ENCODE results near the gene FOLR1.
"Not testable (repeated sequence)": the region's sequence is repeated elsewhere in the genome, so short reads cannot be mapped to it uniquely, and the experiment has no call there.

- TF ChIP-seq CEBPB (IDR thresholded peaks at IDR 0.05; ENCODE audit: low read depth); SIN3A (IDR thresholded peaks at IDR 0.05; ENCODE audit: low read depth); JUND (IDR thresholded peaks at IDR 0.05); CTCF (IDR thresholded peaks at IDR 0.05 in 2 of 3, conservative IDR thresholded peaks at IDR 0.05 in 1 of 3; ENCODE audit: borderline replicate concordance in 1 of 3, insufficient read depth in 1 of 3, low read depth in 2 of 3, low read length in 2 of 3); MAX (IDR thresholded peaks at IDR 0.05); SP1 (IDR thresholded peaks at IDR 0.05; ENCODE audit: low read depth); POLR2AphosphoS5 (IDR thresholded peaks at IDR 0.05; ENCODE audit: low read depth, low read length); RAD21 (IDR thresholded peaks at IDR 0.05; ENCODE audit: low read depth); EZH2 (IDR thresholded peaks at IDR 0.05); YY1 (IDR thresholded peaks at IDR 0.05; ENCODE audit: extremely low read depth, insufficient replicate concordance, low read depth, low read length); EGR1 (IDR thresholded peaks at IDR 0.05; ENCODE audit: low read depth): not testable (repeated sequence)
Observed at GRCh38 chr11:72206794-72207193, 14.9 kb downstream of the FOLR1 start.

All from HCT116 (cell line).